Kidney glomerular epithelial cell (primary cell): ENCODE data around the gene DENND1A.

Experiments
- DNase-seq: peaks from one replicate; lab custom pipeline; 2025; lab: John Stamatoyannopoulos, UW

DENND1A gene

DNA sequence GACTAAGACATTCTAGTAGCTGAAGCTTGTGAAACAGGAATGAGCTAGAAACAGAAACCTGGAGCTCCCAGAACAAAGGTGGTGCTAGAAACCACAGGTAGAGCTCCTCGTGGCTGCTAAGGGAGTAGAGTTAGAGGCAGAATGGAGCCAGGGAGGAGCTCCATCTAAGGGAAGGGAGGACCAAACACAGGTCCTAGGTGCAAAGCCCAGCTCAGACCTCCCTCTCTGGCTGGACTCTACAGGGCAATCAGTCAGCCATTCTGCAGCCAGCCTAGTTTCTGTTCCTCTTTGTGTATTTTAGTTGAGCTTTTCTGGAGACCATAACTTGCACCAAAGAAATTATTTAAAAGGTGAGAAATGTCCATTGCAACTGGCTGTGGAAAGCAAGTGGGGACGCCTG is 503.5 kb downstream of the DENND1A start:
- DNase-seq: no peak

GRCh38 chr9:123425836-123426365 is 504.0 kb downstream of the DENND1A start:
- DNase-seq: no peak

DNA sequence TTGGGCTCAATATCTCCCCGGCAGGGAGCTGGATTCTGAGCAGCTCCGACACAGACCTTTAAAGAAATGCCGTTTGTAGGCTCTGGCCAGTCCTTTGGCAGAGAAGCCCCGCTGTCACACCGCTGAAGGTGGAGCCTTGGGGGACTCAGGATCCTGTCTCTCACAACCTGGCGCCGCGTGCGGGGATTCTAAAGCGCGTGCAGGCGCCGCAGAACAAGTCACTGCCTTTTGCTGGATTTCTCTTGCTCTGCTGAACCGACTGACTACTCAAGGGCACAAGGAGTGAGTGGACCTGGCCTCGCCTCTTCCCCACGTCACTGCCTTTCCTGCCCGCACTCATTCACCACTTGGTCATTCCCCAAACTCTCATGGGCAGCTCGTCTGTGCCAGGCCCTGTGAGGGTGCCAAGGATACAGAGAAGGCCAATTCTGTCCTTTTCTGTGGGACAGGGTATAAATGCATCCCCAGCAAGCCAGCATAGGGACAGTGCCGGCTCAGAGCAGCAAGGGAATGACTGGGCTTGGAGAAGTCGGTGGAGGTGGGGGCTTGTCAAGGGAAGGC is 504.6 kb downstream of the DENND1A start:
- no peak for DNase-seq

DNA sequence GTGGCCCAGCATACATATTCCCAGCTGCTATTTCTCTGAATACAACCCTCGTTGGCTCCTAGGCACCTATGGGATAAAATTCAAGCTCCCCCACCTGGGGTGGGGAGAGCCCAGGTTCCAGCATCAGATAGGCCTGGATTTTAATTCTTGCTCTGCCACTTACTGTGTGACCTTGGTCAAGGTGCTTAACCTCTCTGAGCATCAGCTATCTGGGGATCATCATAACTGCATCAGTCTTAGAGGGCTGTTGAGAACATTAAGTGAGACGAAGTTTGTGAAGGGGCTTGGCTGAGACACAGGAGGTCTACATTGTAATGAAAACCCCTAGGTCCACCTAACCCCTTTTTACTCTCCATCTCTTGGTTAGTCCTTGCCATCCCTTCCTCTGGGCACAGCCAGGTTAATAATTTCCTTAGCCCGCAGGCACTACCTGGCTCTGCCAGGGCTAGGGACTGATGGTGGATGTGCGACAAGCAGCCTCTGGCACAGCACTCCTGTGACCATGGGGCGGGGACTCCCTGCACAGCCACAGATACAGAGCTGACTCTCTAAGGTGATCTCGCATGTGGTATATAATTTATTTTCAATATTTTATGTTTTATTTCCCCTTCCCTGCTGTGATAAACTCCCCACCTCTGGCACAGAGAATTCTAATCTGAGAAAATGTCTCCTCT is 505.2 kb downstream of the DENND1A start:
- no peak for DNase-seq

DNA sequence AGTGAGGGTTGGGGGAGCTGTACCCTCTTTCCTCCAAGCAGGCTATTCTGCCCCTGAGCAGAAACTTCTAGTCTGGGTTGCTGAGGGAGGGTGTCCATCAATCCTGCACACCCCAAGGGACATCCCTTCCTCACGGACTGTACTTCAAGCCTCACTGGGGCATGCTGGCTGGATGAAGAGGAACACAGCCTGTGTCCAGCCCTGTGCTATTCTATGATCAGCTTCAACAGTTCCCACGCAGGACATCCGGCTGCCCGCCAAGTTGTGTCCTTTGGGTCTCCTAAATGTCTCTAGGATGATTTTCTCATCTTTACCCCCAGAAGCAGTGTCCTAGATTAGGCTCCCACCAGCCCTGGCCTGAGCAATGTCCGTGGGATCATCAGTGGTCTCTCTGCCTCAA is 505.8 kb downstream of the DENND1A start:
- DNase-seq: no peak

DNA sequence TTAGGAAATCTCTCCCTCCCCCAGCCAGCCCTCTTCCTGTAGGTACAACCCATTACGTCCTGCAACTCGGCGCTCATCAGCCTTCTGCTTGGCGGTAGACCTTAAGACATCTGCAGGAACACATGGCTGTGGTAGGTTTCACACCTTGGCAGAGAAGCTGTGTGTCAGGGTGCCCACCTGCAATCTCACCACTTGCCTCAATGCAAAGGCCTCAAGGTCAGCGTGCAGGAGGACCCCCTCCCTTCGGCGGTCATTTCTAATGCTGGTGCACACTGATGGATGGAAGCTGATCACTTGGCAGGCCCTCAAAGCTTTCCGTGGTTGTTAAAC is 506.6 kb downstream of the DENND1A start:
- DNase-seq: no peak

DNA sequence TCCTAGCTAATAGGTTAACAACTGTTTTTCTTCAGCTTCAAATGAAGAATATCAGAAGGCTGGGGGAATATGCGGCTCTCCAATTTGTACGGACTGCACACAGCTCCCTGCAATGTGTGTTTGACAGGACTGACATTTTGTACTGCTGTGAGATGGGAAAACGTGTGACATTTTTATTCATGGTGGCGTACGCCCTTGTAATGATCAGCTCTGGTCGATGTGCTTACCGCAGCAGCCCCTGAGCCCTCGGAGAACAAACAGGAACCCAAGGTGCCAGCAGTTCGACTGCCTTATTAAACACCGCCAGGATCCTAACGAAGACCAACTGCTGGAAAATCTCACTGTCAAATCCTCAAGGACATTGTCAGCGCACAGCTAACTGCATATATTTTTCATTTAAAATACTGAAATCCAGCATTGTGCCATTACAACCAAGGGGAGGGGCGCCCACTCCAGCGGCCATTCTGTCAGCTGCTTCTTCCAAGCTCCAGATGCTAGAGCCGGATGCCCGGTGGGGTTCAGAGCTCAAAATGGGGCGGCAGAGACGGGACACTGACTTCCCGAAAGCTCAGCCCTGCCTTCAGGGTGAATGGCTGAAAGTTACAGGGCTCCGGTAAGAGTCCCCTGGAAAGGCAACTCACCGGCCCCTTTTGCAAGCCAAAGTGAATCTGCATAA is 507.2 kb downstream of the DENND1A start:
- DNase-seq: no peak

DNA sequence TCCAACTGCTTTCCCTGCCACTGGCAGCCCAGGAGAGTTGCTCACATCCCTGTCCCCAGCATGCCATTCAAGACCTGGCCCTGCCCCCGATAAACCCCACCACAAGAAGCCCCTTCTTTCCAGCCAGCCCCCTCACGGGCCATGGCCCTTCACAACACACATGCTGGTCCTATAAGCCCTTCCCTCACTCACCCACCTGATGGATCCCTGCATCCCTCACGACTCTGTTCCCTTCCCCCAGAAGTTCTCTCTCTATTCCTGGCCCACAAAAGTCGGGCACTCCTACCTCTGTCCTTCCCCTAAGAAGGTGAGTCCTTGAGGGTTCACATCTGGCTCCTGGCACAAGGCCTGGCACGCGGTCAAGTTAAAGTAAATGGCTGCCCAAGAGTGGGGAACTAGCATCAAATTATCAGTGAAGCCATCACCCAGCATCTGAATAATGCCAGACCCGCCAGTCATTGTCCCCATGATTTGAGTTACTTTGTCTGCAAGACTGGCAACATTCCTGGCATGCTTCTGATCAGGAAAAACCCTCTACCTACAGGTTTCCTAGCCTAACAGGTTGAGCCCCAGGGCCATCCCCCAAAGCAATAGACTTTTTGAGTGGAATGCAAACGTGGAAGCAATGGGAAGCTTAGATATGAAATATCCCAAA is 508.0 kb downstream of the DENND1A start:
- no peak for DNase-seq

DNA sequence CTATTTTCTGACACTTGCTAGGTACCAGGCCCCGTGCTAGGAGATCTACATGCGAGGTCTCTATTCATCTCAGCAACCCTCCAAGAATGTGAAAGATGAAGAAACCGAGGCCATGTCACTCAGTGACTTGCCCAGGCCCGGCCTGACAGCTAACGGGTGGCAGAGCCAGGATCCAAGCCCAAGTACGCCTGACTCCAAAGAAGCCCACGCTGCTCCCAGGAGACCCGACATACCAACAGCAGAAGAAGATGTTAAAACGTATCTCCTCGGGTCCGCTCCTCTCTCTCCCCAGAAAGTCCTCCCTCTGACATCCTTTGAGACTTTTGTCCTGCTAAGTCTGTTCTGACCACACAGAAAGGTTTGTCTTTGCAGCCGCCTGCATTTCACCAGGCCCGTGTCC is 508.7 kb downstream of the DENND1A start:
- DNase-seq: no peak

GRCh38 chr9:123420592-123421111 is 509.3 kb downstream of the DENND1A start:
- DNase-seq: no peak

DNA sequence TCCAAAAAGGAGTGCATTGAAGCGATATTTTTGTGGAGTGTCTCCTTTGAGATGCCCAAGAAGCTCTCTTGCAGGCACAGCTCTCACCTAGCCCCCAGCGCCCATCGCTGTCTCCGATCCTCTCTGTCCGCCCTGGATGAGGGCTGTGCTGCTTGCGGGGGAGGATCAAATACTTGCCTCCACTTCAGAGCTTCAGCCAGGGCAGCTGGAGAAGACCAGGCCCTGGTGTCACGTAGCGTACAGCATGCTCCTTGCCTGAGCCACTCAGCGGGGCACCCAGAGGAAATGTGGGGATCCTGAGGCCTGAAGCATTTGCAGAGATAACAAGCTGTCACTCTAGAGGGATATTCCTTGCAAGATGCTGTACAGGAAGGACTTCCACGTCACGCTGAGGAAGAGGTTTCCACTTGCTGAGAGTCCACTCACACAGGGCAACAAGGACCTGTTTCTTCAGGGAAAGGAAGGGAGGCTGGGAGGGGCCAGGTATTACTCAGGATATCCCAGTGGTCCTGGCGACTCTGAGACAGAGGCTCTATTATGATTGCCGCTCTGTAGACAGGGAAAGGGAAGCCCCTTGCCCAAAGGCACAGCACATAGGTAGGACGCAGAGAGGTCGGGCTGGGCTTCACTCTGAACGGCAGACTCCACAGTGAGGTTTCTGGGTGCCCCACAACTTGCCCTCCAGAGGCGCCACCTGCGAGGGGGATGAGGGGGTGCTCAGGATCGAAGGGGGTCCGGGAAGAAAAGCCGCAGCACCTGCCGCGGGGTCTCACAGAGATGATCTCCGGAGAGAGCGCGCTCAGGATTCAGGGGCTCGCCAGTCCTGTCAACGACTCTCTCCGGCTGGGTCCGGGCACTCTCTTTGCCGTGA is 510.0 kb downstream of the DENND1A start:
- DNase-seq: no peak

DNA sequence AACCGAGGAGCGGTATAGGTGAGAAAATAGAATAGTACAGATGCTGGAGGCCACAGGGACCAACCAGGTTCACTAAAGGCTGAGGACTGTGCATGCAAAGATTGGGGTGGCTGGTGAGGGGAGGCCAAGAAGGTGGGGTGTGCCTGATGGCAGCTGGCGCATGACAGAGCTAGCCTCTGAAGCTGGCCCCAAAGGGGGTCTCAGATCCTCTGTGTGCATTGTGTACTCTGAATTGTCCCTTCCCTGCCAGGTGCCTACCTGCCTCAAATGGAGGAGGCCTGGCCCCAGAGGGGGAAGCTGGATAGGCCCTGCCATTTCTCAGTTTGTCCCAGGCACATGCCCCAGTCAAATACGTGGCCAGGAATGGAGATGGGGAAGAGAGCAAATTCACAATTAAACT is 510.8 kb downstream of the DENND1A start:
- no peak for DNase-seq

GRCh38 chr9:123418506-123418905 is 511.4 kb downstream of the DENND1A start:
- no peak for DNase-seq

DNA sequence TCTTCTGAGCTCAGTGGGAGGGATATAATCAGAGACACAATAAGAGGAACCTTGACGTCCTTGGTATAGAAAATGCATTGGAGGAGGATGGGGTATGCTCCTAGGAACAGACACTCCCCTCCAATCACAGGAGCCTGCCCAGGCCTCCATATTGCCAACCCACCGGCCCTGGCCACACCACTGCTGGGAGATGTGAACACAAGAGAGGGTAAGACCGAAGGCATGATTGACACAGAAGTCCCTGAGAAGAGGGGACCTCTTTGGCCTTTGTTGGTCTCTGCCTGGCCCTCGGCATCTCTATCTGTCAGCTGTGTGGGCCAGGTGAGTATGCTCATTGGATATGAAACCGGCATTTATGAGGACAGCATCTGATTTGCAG is 511.9 kb downstream of the DENND1A start:
- DNase-seq: no peak

- no peak for DNase-seq
Observed at GRCh38 chr9:123417289-123418051, 512.5 kb downstream of the DENND1A start.

GRCh38 chr9:123416176-123416575 is 513.8 kb downstream of the DENND1A start:
- no peak for DNase-seq

DNA sequence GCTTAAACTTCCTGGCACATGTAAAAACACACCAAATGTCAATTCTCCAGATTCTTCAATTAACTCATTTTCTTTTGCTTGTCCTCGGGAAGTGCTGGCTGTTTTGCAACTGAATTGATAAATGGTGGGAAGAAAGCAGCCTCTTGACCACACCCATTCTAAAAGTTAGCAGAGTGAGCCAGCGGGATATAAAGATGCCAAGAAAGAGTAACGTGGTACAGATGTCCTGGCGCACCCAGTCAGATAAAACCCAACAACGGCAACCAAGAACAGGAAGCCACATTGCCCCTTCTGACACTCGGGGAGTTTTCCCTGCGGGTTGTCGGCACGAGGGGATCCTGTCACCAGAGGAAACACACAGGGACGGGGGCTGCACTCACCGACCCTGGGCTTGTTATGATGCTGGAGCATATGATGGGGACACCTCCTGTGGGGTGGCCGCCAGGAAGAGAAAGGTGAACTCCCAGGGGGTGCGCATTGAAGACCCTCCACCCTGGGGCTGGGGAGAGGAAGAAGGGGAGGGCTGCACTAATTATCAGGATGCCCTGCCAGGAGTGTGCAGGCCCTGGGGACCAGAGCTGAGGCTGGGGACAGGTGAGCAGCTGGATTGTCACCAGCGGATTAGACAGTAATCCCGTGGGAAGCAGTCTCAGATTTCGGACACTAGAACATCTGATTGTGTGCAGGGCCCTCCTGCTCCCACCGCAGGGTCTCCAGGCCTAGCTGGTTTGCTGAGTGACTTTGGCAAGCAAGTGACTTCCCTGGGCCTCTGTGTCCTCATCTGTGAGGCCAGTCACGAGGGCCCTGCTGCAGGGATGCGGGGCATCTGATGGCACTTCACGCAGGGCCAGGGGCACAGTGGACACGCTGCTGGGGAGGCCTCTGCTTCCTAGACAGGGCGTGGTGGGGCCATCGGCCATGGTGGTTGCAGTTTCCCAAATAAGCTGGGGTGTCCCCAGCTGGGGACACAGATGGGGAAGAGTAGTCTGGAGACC is 514.7 kb downstream of the DENND1A start:
- no peak for DNase-seq

- no peak for DNase-seq
Observed at GRCh38 chr9:123414204-123414603, 515.7 kb downstream of the DENND1A start.

GRCh38 chr9:123412171-123412820 is 517.6 kb downstream of the DENND1A start:
- no peak for DNase-seq
